H54 (cell line): ENCODE data around the gene WDR81.
A peak's percentile ranks its signal among the peaks of the same experiment; 100 is the strongest.

Source experiments
- DNase-seq: peaks from one replicate; pipeline ENCODE4 v3.0.0; 2011; ENCODE audit warnings: low spot score, mixed read lengths; ENCODE audit not compliant: insufficient read length
- FAIRE-seq: peaks from 3 replicates; lab custom pipeline; 2011; peaks lifted over from hg19 to GRCh38; lab: Jason Lieb, UNC
- POLR2A ChIP-seq: IDR thresholded peaks from 2 replicates; pipeline ENCODE4 v1.6.1; 2011; ENCODE audit warnings: low read depth, mild to moderate bottlenecking, low read length

The WDR81 gene

DNA sequence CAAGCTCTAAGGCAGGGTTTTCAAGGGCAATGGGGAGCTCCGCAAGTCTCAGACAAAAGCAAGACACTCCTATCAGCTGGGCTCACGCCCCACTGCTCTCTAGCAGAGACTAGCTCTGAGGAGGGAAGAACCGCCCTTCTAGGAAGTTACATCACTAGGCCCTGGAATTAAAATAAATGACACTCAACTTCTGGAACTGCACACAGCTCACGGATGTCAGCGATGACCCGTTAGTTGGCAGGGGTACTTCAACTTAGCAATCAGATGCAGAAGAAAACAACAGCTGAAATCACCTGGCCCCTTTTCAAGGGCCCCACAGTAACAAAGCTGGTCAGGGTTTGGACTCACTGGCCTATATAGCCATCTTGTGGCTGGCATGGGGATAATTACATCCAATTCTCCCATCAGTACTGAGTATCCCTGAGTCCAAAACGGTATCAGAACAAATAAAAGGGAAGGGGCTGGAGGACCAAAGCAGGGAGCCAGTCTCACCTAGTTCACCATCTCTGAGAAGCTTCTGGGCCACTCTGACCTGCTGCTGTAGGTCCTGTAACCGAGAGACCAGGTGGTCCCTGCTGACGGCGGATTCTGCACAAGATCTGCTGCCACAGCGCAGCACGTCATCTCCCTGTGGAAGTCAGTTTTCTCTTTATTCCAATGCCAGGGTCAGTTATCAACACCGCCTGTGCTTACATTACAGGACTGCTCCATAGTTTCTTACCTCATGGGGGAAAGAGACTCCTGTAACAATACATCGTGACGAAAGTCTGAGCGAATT is 59.5 kb downstream of the WDR81 start:
- no peak for FAIRE-seq
- no peak for DNase-seq

GRCh38 chr17:1785930-1786329 is 61.4 kb downstream of the WDR81 start:
- TF ChIP-seq POLR2A: no peak
- FAIRE-seq: no peak
- DNase-seq: no peak

More for the DNA sequence above, 59.5 kb downstream of the WDR81 start:
- TF ChIP-seq POLR2A: no peak

GRCh38 chr17:1786708-1787107 is 62.2 kb downstream of the WDR81 start:
- no peak for DNase-seq
- FAIRE-seq: no peak
- no peak for TF ChIP-seq POLR2A

GRCh38 chr17:1787301-1787902 is 62.9 kb downstream of the WDR81 start:
- peak; percentile 97 for DNase-seq
- TF ChIP-seq POLR2A: no peak
- peak; percentile 97 for FAIRE-seq
